ENCODE measurements around the gene LAMA1.

LAMA1 gene

GRCh38 chr18:7062811-7063210 lies 54.8 kb downstream of the LAMA1 start:
- Histone ChIP-seq H3K79me2 (ENCODE audit: insufficient read depth, low read length) (no peaks in the 10 kb centered on the region), H3K9ac (ENCODE audit: low read depth, low read length) (no peak overlapping the region), H3K36me3 (ENCODE audit: insufficient read depth, low read length) (no peaks in the 10 kb centered on the region), H3K9me3 (ENCODE audit: insufficient read depth, low read length, severe bottlenecking) (no peaks in the 10 kb centered on the region), H3K27ac (ENCODE audit: low read length) (no peak overlapping the region), H3K4me3 (ENCODE audit: low read depth in 1 of 2, low read length in 2 of 2) (no peak overlapping the region), H3K27me3 (ENCODE audit: insufficient read depth, low read length, poor library complexity) (no peaks in the 10 kb centered on the region), H2AFZ (ENCODE audit: low read depth, low read length) (no peak overlapping the region), H3K4me2 (ENCODE audit: insufficient read depth, low read length) (no peak overlapping the region), H3K4me1 (ENCODE audit: insufficient read depth, low read length) (no peaks in the 10 kb centered on the region), H4K20me1 (ENCODE audit: insufficient read depth, low read length) (no peaks in the 10 kb centered on the region)
- no peak for DNase-seq
- ATAC-seq (ENCODE audit: insufficient read depth, low read depth), result no peak
- TF ChIP-seq CTCF (IDR thresholded peaks at IDR 0.05; ENCODE audit: borderline replicate concordance, extremely low read depth, low read length, poor library complexity, severe bottlenecking) (no peak), EZH2 (IDR thresholded peaks at IDR 0.05; ENCODE audit: borderline replicate concordance, low read depth, low read length, severe bottlenecking) (no peak)

- no peaks in the 10 kb centered on the region for H3K79me2 ChIP-seq (ENCODE audit: insufficient read depth, low read length)
- no peaks in the 10 kb centered on the region for H3K36me3 ChIP-seq (ENCODE audit: insufficient read depth, low read length)
- ATAC-seq (ENCODE audit: insufficient read depth, low read depth) (no peak), DNase-seq (no peak)
- no peak overlapping the region for H2AFZ ChIP-seq (ENCODE audit: low read depth, low read length)
- H4K20me1 ChIP-seq (ENCODE audit: insufficient read depth, low read length), result no peaks in the 10 kb centered on the region
- no peaks in the 10 kb centered on the region for H3K4me1 ChIP-seq (ENCODE audit: insufficient read depth, low read length)
- H3K9ac ChIP-seq (ENCODE audit: low read depth, low read length), result no peak overlapping the region
- no peak overlapping the region for H3K27ac ChIP-seq (ENCODE audit: low read length)
- no peak overlapping the region for H3K4me3 ChIP-seq (ENCODE audit: low read depth in 1 of 2, low read length in 2 of 2)
- no peak overlapping the region for H3K4me2 ChIP-seq (ENCODE audit: insufficient read depth, low read length)
- no peak for TF ChIP-seq EZH2 (IDR thresholded peaks at IDR 0.05; ENCODE audit: borderline replicate concordance, low read depth, low read length, severe bottlenecking)
- TF ChIP-seq CTCF (IDR thresholded peaks at IDR 0.05; ENCODE audit: borderline replicate concordance, extremely low read depth, low read length, poor library complexity, severe bottlenecking), result no peak
- no peaks in the 10 kb centered on the region for H3K27me3 ChIP-seq (ENCODE audit: insufficient read depth, low read length, poor library complexity)
- no peaks in the 10 kb centered on the region for H3K9me3 ChIP-seq (ENCODE audit: insufficient read depth, low read length, severe bottlenecking)
Measured at GRCh38 chr18:7062236-7062635, 55.4 kb downstream of the LAMA1 start.

GRCh38 chr18:7059276-7059675 lies 58.3 kb downstream of the LAMA1 start:
- Histone ChIP-seq H2AFZ (ENCODE audit: low read depth, low read length) (no peak overlapping the region), H3K4me1 (ENCODE audit: insufficient read depth, low read length) (no peaks in the 10 kb centered on the region), H3K9me3 (ENCODE audit: insufficient read depth, low read length, severe bottlenecking) (no peaks in the 10 kb centered on the region), H3K9ac (ENCODE audit: low read depth, low read length) (no peak overlapping the region), H3K4me2 (ENCODE audit: insufficient read depth, low read length) (no peak overlapping the region), H3K36me3 (ENCODE audit: insufficient read depth, low read length) (no peaks in the 10 kb centered on the region), H3K4me3 (ENCODE audit: low read depth in 1 of 2, low read length in 2 of 2) (no peak overlapping the region), H3K27ac (ENCODE audit: low read length) (no peak overlapping the region), H4K20me1 (ENCODE audit: insufficient read depth, low read length) (no peaks in the 10 kb centered on the region), H3K27me3 (ENCODE audit: insufficient read depth, low read length, poor library complexity) (no peaks in the 10 kb centered on the region), H3K79me2 (ENCODE audit: insufficient read depth, low read length) (no peaks in the 10 kb centered on the region)
- ATAC-seq (ENCODE audit: insufficient read depth, low read depth) (no peak), DNase-seq (no peak)
- TF ChIP-seq EZH2 (IDR thresholded peaks at IDR 0.05; ENCODE audit: borderline replicate concordance, low read depth, low read length, severe bottlenecking) (no peak), CTCF (IDR thresholded peaks at IDR 0.05; ENCODE audit: borderline replicate concordance, extremely low read depth, low read length, poor library complexity, severe bottlenecking) (no peak)

- Histone ChIP-seq H4K20me1 (ENCODE audit: insufficient read depth, low read length) (no peaks in the 10 kb centered on the region), H3K4me2 (ENCODE audit: insufficient read depth, low read length) (no peak overlapping the region), H3K27ac (ENCODE audit: low read length) (no peak overlapping the region), H3K4me1 (ENCODE audit: insufficient read depth, low read length) (no peaks in the 10 kb centered on the region), H3K9me3 (ENCODE audit: insufficient read depth, low read length, severe bottlenecking) (no peaks in the 10 kb centered on the region), H3K27me3 (ENCODE audit: insufficient read depth, low read length, poor library complexity) (no peaks in the 10 kb centered on the region), H3K79me2 (ENCODE audit: insufficient read depth, low read length) (no peaks in the 10 kb centered on the region), H3K9ac (ENCODE audit: low read depth, low read length) (no peak overlapping the region), H3K36me3 (ENCODE audit: insufficient read depth, low read length) (no peaks in the 10 kb centered on the region), H3K4me3 (ENCODE audit: low read depth in 1 of 2, low read length in 2 of 2) (no peak overlapping the region), H2AFZ (ENCODE audit: low read depth, low read length) (no peak overlapping the region)
- TF ChIP-seq EZH2 (IDR thresholded peaks at IDR 0.05; ENCODE audit: borderline replicate concordance, low read depth, low read length, severe bottlenecking) (no peak), CTCF (IDR thresholded peaks at IDR 0.05; ENCODE audit: borderline replicate concordance, extremely low read depth, low read length, poor library complexity, severe bottlenecking) (no peak)
- DNase-seq (no peak), ATAC-seq (ENCODE audit: insufficient read depth, low read depth) (no peak)
Measured at GRCh38 chr18:7056026-7056425, 61.6 kb downstream of the LAMA1 start.
